Erythroblast (primary cell): ENCODE results near the gene ERFL.

Source experiments
- DNase-seq, 2 experiments: peaks; one replicate each; lab custom pipeline; 2025; lab: John Stamatoyannopoulos, UW
- GATA1 ChIP-seq: IDR thresholded peaks from 2 replicates; pipeline ENCODE4 v1.6.1; 2011; ENCODE audit warnings: low read depth, mild to moderate bottlenecking, control low read depth, low read length, moderate library complexity
- POLR2A ChIP-seq: IDR thresholded peaks from 2 replicates; pipeline ENCODE4 v1.6.1; 2011; ENCODE audit warnings: mild to moderate bottlenecking, low read length

ERFL gene

DNA sequence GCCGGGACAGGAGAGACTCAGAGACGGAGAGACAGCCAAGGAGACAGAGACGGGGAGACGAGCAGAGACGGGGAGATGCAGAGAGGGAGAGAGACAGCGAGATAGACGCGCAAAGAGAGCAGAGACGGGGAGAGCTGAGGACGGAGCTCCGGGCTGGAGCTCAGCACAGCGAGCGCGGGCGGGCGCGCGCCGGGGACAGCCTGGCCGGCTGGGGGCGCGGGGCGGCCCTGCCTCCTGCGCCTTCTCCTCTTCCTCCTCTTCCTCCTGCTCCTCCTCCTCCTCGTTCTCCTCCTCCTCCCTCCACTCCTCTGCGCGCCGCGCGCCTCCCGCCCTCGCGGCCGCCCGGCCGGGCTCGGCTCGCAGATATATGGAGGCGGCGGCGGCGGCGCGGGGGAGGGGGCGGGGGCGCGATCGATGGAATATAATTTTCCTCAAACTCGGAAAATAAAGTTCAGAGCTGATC, at the start of gene ERFL:
Gene ERFL (minus strand): TSS at position 229 of the 463 bp plus-strand sequence. CDS start 15,530 bp downstream, outside the sequence.
- no peak for DNase-seq
- TF ChIP-seq GATA1 (no peak), POLR2A (no peak)

DNA sequence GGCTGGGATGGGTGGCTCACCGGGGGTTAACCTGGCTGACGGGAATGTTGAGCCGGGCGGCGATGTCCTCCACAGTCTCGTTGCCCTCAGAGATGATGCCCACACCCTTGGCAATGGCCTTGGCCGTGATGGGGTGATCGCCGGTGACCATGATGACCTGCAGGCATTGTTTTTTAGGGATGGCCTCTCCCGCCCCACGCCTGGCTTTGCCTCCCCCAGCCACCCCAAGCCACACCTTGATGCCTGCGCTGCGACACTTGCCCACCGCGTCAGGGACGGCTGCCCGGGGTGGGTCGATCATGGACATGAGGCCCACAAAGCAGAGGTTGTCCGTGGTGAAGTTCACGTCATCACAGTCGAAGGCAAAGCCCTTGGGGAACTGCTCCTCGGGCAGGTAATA, 49.7 kb upstream of the ERFL start:
- no peak for TF ChIP-seq GATA1
- TF ChIP-seq POLR2A = no peak
- no peak for DNase-seq

DNA sequence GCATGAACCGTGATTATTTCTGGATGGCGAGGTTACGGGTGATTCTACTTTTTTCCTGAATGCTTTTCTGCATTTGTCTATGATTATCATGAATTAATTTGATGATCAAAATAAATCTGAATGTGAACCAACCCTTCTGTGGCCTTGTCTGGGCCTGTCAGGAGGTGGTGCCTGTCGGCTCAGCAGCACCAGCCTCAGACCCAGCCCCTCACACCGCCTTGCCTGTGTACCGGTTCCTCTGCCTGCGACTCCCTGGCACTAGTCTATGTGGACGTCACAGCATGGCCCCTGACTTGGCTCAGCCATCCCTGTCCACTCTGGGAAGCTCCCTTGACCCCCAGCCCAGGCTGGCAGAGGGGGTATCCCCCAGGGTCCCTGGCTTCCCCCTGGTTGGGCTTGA, 46.4 kb upstream of the ERFL start:
- no peak for DNase-seq
- TF ChIP-seq POLR2A (no peak), GATA1 (no peak)

DNA sequence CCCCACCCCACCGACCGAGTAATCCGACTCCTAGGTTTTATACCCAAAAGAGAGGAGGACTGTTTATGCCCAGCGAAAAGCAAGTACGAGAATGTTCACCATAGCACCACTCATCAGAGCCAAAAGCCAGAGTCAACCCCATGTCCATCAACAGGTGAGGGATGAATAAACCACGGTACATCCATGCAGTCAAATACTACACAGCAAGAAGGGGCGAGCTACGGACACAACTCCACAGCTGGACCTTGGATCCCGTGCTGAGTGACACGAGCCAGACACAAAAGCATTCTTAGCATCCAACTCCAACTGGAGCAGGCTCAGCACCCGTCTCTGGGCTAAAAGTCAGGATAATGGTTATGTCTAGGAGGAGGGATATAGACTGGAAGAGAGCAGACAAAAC, 43.1 kb upstream of the ERFL start:
- TF ChIP-seq POLR2A (no peak), GATA1 (no peak)
- no peak for DNase-seq

DNA sequence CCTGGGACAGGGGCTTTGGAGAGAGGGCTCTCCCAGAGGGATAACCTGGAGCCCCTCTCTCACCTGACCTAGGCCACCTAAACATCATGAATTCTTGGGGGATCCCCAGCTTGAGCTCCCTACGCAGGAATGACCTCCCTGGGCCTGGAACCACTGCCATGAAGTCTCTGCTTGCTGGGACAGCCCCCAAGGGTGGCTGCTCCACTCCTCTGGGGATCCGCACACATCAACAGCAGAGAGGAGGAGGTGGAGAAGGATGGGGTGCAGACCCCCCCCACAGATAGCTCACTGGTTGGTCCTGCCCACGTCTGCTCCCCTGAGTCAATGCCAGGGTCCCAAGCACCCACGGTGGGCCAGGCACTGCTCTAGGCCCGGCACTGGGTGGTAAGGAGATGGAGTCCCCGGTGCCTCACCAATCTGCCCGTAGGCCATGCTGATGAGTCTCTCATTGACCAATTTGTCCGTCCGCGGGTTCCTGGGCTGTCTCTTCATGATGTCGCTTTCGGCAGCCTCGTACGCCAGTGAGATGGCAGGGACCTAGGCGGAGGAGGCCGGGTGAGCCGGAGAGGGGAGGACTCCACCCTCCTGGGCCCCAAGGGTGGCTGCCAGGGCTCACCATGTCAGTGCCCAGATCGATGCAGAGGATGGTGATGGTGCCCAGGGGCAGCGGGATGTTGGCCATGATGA, 41.7 kb upstream of the ERFL start:
- no peak for DNase-seq
- no peak for TF ChIP-seq GATA1
- no peak for TF ChIP-seq POLR2A

DNA sequence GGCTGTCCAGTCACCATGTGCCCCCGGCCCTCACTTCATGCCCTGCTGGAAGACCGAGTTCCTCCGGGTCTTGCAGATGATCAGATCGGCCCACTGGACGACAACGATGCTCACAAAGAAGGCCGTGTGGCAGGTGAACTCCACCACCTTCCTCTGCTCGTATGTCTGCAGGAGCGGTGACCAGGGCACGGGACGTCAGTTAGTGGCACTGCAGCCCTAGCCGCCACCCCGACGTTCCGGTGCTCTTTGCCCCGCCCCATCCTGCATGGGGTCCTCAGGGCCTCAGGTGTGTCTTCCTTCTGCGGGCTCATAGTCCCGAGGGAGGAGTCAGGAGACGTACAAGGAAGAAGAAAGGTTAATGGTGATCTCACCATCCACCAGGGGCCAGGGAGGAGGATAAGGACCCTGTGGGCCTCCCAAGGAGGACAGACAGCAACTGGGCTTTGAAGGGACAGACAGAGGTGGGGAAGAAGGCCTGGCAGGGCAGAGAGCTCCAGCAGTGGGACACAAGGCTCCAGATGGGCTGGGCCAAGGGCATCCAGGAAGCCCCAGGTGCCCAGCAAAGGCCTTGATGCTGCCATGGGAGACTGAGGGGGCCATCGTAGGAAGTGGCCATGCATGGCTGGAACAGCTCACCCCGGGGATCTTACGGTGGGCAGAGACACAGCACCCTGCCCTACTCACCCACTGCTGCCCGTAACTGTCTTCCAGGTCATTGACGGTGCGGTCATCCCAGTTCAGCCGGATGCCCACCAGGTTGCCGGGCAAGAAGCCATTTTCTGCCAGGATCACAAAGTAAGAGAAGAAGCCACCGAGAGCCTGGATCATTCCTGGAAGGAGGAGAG, 40.7 kb upstream of the ERFL start:
- no peak for DNase-seq
- TF ChIP-seq POLR2A (no peak), GATA1 (no peak)

DNA sequence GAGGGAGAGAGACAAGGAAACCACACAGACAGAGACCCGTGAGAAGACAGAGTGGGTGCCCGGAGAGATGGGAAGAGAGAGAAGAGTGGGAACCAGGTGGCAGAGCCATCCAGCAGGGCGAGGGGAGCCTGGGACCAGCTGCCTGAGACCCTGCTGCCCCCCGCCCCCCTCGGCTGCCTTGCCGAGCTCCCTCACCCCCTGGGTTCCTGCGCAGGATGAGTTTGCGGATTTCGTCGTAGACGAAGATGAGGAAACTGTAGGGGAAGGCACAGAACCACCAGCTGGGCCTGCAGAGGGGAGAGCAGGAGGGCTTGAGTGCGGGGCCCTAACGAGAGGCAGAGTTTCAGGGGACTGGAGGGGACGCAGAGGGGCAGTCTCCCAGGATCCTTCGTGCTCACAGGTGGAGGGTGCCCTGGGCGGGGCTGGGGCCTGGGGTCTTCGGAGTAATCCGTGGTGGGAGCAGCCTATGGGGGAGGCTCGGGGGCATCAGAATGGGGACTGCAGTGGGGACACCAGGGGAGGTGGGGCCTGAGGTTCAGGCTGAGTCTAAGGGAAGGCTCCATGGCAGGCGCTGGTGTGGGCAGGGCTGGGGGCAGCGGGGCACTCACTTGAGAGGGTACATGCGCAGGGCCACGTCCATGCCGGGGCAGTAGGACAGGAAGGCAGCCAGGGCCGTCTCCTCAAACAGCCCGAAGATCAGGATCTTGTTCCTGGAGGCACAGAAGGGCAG, 39.0 kb upstream of the ERFL start:
- DNase-seq = no peak
- TF ChIP-seq POLR2A (no peak), GATA1 (no peak)

DNA sequence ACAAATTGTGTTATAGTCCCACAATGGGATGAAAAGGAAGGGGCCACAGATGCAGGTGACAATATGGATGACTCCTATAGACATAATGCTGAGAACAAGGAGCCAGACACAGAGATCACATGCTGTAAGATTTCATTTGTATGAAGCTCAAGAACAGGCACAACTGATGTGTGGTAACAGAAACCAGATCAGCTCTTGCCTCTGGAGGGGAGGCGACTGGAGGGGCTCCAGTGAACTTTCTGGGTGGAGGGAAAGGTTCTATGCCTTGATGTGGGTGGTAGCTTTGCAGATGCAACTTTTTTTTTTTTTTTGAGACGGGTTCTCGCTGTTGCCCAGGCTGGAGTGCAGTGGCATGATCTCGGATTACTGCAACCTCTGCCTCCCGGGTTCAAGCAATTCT, 36.9 kb upstream of the ERFL start:
- TF ChIP-seq POLR2A (no peak), GATA1 (no peak)
- no peak for DNase-seq

DNA sequence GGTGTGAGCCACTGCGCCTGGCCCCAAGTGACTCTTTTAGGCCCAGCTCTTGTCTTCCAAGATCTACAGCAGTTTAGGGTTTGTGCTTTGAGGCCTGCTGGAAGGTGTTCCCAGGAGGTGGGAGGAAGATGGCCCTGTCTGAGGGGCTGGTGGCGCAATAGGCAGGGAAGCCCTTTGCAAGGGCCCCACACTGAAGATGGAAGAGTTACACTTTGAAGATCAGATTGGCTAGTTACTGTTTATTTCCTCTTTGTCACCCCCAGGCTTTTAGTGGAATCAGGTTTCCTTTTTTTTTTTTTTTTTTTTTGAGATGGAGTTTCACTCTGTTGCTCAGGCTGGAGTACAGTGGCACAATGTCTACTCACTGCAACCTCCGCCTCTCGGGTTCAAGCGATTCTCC, 32.7 kb upstream of the ERFL start:
- DNase-seq = no peak
- TF ChIP-seq POLR2A (no peak), GATA1 (no peak)

DNA sequence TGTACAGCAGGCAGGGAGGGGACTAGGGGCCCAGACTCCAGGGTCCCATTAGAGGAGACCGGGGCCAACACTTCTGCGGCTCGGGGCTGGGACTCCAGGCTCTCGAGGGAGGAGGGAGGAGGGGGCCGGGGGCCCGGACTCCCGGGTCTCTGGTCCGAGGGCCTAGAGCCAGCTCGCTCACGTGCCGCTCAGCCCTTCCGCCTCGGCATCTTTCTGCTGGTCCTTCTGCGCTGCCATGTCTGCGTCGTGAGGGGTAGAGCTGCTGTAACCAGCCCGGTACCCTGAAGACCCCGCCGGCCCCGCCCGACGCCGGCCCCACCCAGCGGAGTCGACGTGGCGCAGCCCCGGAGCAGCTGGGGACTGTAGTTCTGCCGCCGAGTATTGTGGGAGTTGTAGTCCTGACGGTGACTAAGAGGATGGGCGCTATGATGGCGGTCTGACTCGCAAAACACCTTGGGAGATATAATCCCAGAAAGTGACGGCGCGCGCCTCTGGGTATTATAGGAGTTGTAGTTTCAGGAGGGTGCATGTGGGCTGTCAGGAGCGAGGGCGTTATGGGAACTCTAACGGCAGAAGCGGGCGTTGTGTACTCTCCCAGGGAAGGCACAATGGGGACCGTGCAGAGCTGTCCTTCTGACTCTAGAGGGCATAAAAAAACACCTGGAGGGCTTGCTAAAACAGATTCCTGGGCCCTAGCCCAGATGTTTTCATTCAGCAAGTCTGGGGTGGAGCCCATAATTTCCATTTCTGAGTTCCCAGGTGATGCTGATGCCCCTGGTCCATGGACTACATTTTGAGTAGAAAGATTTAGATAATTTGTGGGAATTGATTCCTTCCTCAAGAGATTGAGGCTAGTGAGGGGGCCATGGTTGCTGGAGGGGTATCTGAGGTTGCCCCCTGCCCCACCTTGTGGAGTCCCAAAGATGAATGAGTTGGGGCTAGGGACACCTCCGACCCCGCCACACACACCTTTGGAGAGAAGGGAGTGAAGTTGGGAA, 31.1 kb upstream of the ERFL start, which contains the start of gene RABAC1:
Gene RABAC1 (minus strand): TSS at position 266 of the 998 bp plus-strand sequence. CDS start 29 bp downstream, at position 237.
- no peak for TF ChIP-seq GATA1
- TF ChIP-seq POLR2A = no peak
- peak; percentile 84 to 92 for DNase-seq

DNA sequence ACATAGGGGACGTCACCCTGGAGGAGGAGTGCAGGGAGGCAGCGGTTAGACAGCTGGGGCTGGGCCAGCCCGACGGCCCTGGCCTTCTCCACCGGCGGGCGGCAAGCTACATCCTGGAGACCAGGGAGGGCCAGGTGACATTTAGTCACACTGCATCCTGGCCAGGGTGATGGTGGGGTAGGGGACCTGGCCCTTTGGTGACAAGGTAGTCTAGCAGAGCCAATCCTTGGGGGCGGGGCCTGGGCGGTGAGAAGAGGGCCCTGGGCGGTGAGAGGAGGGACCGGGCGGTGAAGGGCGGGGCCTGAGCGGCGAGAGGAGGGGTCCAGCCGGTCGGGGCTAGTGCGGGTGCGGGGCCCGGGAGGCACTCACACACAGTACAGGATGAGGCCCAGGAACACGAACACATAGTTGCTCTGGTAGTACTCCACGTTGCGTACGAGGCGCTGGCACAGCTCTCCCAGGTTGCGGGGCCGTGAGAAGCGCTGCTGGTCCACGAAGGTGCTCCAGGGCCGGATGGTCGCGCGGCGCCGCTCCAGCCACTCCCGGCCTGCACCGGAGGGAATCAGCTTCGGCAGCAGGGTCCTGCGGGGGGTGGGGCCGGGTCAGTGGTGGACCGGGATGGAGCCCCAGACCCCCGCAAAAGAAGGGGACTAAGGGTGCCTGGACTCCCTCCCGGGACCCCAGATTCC, 30.3 kb upstream of the ERFL start:
- peak; percentile 67 to 75 for DNase-seq
- no peak for TF ChIP-seq GATA1
- no peak for TF ChIP-seq POLR2A

DNA sequence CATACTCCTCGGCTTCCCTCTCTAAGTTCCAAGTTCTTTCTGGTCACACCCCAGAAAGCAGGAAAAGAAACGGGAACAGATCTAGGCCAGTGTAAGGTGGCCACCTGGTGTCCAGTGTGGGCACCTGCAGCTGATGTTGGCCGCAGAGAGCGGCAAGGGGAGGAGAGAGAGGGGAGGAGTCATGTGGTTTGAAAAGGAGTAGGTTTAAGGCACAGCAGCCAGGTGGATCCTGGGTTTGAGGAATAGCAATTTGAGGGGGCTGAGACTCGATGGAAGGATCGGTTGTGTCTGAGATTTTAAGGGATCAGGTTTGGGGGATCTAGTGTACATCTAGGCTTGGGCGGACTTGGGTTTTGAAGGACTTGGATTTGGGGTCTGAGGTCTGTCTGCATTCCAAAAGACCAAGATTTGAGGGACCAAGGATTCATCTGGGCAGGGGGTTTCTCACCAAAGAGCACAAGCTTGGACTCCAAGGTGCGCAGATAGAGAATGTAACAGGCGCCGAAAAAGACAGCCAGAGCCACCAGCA, 29.7 kb upstream of the ERFL start:
- TF ChIP-seq POLR2A (no peak), GATA1 (no peak)
- DNase-seq = peak; percentile 73 to 80
